CD4-positive, CD25-positive, alpha-beta regulatory T cell (primary cell): ENCODE results near the gene CYTH3. TPM values are rescaled to one million over a fixed set of nuclear protein-coding genes. Genes with fewer than 3 reads are reported as not detected.
"Not testable (repeated sequence)": the region's sequence is repeated elsewhere in the genome, so short reads cannot be mapped to it uniquely, and the experiment has no call there.

Source experiments
- ATAC-seq, 2 donors: fragments of 150-1000 bp; cut with Tn5 transposase; one replicate each; pipeline ENCODE4 v1.10.0; 2021; ENCODE audit warnings: low read depth in 2 of 2, moderate number of reproducible peaks in 2 of 2, moderate library complexity in 1 of 2
- DNase-seq, 3 donors: peaks; one replicate each; pipeline versions ENCODE4 v3.0.0 to v3.0.0-alpha.2; 2012 to 2022; ENCODE audit warnings: mixed read lengths in 1 of 3
- H3K27ac ChIP-seq: one replicate; pipeline ENCODE4 v1.7.0; 2013; ENCODE audit warnings: mild to moderate bottlenecking, low read length; ENCODE audit not compliant: insufficient read depth, poor library complexity, severe bottlenecking
- H3K27me3 ChIP-seq: one replicate; pipeline ENCODE4 v1.7.0; 2013; ENCODE audit warnings: low read length; ENCODE audit not compliant: control insufficient read depth, insufficient read depth
- H3K36me3 ChIP-seq: one replicate; pipeline ENCODE4 v1.7.0; 2013; ENCODE audit warnings: mild to moderate bottlenecking, low read length, moderate library complexity; ENCODE audit not compliant: control insufficient read depth, insufficient read depth
- H3K4me1 ChIP-seq: 2 replicates; pipeline ENCODE4 v1.7.0; 2013; ENCODE audit warnings: mild to moderate bottlenecking, low read length; ENCODE audit not compliant: insufficient read depth, control insufficient read depth, poor library complexity, severe bottlenecking
- H3K4me3 ChIP-seq: one replicate; pipeline ENCODE4 v1.7.0; 2013; ENCODE audit warnings: low read depth, mild to moderate bottlenecking, low read length, moderate library complexity
- H3K9me3 ChIP-seq, 2 experiments: 1 replicate in 1 of 2; 2 replicates in 1 of 2; pipeline ENCODE4 v1.7.0; 2013; ENCODE audit warnings: low read length in 2 of 2, mild to moderate bottlenecking in 1 of 2, moderate library complexity in 1 of 2; ENCODE audit not compliant: control insufficient read depth in 2 of 2
- H3K27ac Mint-ChIP-seq, 3 donors: one replicate each; pipeline ENCODE4 v1.8.0; 2020 to 2022; ENCODE audit warnings: mild to moderate bottlenecking in 3 of 3, mixed read lengths in 3 of 3, moderate library complexity in 2 of 3
- H3K27me3 Mint-ChIP-seq: one replicate; pipeline ENCODE4 v1.8.0; 2022; ENCODE audit warnings: mild to moderate bottlenecking, mixed read lengths
- H3K36me3 Mint-ChIP-seq: one replicate; pipeline ENCODE4 v1.8.0; 2020; ENCODE audit warnings: mixed read lengths
- H3K4me1 Mint-ChIP-seq, 4 donors: one replicate each; pipeline ENCODE4 v1.8.0; 2020 to 2022; ENCODE audit warnings: mixed read lengths in 4 of 4, mild to moderate bottlenecking in 1 of 4
- H3K4me3 Mint-ChIP-seq, 4 donors: one replicate each; pipeline ENCODE4 v1.8.0; 2020 to 2022; ENCODE audit warnings: mild to moderate bottlenecking in 4 of 4, mixed read lengths in 4 of 4, moderate library complexity in 3 of 4
- H3K9me3 Mint-ChIP-seq, 7 donors: one replicate each; pipeline ENCODE4 v1.8.0; 2020 to 2022; ENCODE audit warnings: mixed read lengths in 7 of 7, mild to moderate bottlenecking in 3 of 7, moderate library complexity in 2 of 7
- polyA plus RNA-seq, 4 donors: library from polyadenylated mRNA; unstranded; fragments of 300-500 nt; fragmentation: Illumina TruSeq; gene quantifications; one replicate each; pipeline ENCODE4 v1.2.3, GENCODE V29; 2021
- total RNA-seq: library from RNA; stranded (reverse); gene quantifications from one replicate; pipeline ENCODE4 v1.2.3, GENCODE V29; 2022

The CYTH3 gene
- total and polyA plus RNA-seq, 5 donors from 2014 or later: 1.4 to 14.3 (median 3.8) TPM

DNA sequence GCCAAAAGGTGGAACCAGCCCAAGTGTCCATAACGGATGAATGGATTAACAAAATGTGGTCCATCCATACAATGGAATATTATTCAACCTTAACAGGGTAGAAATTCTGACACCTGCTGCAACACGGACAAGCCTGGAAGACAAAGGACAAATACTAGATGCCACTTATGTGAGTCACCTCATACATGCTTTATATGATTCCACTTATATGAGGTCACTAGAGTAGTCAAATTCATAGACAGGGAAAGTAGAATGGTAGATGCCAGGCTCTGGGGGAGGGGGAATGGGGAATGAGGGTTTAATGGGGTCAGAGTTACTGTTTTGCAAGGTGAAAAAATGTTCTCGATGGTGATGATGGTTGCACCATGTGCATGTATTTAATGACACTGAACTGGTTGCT, 34.0 kb upstream of the CYTH3 start:
- no peak overlapping the region for H3K27ac ChIP-seq
- H3K36me3 ChIP-seq: no peaks in the 10 kb centered on the region
- ATAC-seq (no peak), DNase-seq (no peak)
- Mint-ChIP-seq H3K4me1 (peaks cover 0 to 2% (median 0%) of the 10 kb centered on the region in 4 donors), H3K27ac (no peak overlapping the region), H3K4me3 (no peak overlapping the region), H3K9me3 (no peaks in the 10 kb centered on the region), H3K27me3 (peaks cover 12% of the 10 kb centered on the region), H3K36me3 (no peaks in the 10 kb centered on the region)
- no peaks in the 10 kb centered on the region for H3K27me3 ChIP-seq
- peaks cover 0 to 2% of the 10 kb centered on the region in 2 experiments for H3K9me3 ChIP-seq
- H3K4me3 ChIP-seq: no peak overlapping the region
- no peaks in the 10 kb centered on the region for H3K4me1 ChIP-seq

DNA sequence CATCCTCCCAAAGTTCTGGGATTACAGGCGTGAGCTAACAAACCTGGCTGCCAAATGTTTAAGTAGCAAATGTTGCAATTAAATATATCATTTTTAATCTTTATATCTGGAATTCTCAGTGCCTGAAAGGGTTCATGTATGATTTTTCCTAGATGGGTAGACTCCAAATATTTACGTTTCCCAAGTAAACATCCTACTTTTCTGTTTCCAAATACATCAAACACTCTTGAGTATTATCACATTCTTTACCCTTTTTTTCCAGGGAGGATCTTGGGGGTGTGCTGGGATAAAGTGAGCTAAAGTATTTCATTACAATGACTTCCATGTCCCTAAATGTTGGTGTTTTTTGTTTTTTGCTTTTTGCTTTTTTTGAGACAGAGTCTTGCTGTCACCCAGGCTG, 32.9 kb upstream of the CYTH3 start:
- DNase-seq (no peak), ATAC-seq (no peak)
- Histone ChIP-seq H3K27ac (no peak overlapping the region), H3K36me3 (no peaks in the 10 kb centered on the region), H3K27me3 (no peaks in the 10 kb centered on the region), H3K9me3 (no peaks in the 10 kb centered on the region), H3K4me1 (no peaks in the 10 kb centered on the region), H3K4me3 (no peak overlapping the region)
- peaks cover 12% of the 10 kb centered on the region for H3K27me3 Mint-ChIP-seq
- no peak overlapping the region for H3K4me3 Mint-ChIP-seq
- H3K36me3 Mint-ChIP-seq: no peaks in the 10 kb centered on the region
- no peak overlapping the region for H3K27ac Mint-ChIP-seq
- no peaks in the 10 kb centered on the region for H3K9me3 Mint-ChIP-seq
- H3K4me1 Mint-ChIP-seq: peaks cover 0 to 2% (median 0%) of the 10 kb centered on the region in 4 donors

DNA sequence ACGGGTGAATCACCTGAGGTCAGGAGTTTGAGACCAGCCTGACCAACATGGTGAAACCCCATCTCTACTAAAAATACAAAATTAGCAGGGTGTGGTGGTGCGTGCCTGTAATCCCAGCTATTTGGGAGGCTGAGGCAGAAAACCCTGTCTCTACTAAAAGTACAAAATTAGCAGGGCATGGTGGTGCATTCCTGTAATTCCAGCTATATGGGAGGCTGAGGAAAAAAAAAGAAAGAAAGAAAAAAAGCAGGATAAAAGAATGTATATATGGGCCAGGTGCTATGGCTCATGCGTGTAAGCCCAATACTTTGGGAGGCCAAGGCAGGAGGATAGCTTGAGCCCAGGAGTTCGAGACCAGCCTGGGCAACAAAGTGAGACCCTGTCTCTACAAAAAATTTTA, 29.0 kb upstream of the CYTH3 start:
- not testable (repeated sequence) for H3K4me1 ChIP-seq, H3K36me3 Mint-ChIP-seq, H3K36me3 ChIP-seq, H3K27me3 ChIP-seq, H3K27ac ChIP-seq, H3K4me1 Mint-ChIP-seq, H3K9me3 Mint-ChIP-seq, H3K4me3 ChIP-seq, H3K27ac Mint-ChIP-seq, H3K9me3 ChIP-seq, H3K4me3 Mint-ChIP-seq, ATAC-seq, DNase-seq
- H3K27me3 Mint-ChIP-seq: peaks cover 15% of the 10 kb centered on the region

DNA sequence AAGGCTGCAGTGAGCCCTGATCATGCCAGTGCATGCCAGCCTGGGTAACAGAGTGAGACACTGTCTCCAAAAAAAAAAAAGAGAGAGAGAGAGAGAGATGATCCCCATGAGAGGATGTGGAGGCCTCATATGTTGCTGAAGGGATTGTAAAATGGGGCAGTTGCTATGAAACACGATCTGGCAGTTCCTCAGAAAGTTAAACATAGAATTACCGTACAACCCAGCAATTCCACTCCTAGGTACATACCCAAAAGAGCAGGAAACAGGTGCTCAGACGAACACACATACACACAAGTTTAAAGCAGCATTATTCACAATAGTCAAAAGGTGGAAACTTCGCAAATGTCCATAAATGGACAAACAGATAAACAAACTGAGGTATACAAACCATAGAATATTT, 27.4 kb upstream of the CYTH3 start:
- Histone ChIP-seq H3K27ac (no peak overlapping the region), H3K4me3 (no peak overlapping the region), H3K4me1 (no peaks in the 10 kb centered on the region), H3K36me3 (no peaks in the 10 kb centered on the region), H3K27me3 (no peaks in the 10 kb centered on the region), H3K9me3 (no peaks in the 10 kb centered on the region)
- Mint-ChIP-seq H3K27ac (no peak overlapping the region), H3K36me3 (no peaks in the 10 kb centered on the region), H3K9me3 (no peaks in the 10 kb centered on the region), H3K4me3 (no peak overlapping the region), H3K27me3 (peaks cover 10% of the 10 kb centered on the region), H3K4me1 (no peaks in the 10 kb centered on the region)
- ATAC-seq (no peak), DNase-seq (no peak)

DNA sequence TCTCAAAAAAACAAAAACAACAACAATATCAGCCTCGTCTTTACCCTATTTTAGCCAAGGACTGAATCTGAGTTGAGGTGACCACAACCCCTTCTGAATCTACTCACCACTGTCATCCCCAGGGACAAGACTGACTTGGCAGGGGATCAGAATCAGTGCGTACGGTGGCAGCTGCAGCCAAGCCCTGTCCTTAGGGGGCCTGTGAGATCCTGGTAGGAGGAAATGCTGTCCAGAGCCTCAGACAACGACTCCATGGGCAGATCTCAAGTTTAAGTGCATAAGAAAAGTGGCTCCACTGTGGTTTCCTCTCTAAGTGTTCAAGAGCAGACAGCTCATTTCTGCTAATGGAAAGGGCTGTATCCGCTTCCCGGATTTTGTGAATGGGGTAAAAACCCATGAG, 22.4 kb upstream of the CYTH3 start:
- Mint-ChIP-seq H3K9me3 (no peaks in the 10 kb centered on the region), H3K27me3 (peaks cover 5% of the 10 kb centered on the region), H3K4me3 (no peak overlapping the region), H3K36me3 (no peaks in the 10 kb centered on the region), H3K4me1 (no peaks in the 10 kb centered on the region), H3K27ac (no peak overlapping the region)
- ATAC-seq (no peak), DNase-seq (no peak)
- Histone ChIP-seq H3K4me3 (no peak overlapping the region), H3K36me3 (no peaks in the 10 kb centered on the region), H3K27ac (no peak overlapping the region), H3K9me3 (no peaks in the 10 kb centered on the region), H3K4me1 (no peaks in the 10 kb centered on the region), H3K27me3 (no peaks in the 10 kb centered on the region)

DNA sequence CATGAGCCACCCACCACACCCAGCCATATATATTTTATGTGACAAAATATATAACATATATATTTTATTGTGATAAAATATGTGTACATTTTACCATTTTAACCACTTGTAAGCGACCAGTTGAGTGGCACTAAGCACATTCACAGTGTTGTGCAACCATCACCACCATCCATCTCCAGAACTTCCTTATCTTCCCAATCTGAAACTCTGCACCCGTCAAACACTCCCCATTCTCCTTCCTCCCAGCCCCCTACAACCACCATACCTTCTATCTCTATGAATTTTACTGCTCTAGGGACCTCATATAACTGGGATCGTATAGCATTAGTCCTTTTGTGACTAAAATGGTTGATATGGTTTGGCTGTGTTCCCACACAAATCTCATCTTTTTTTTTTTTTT, 20.8 kb upstream of the CYTH3 start:
- no peak for DNase-seq
- Histone ChIP-seq H3K27ac (no peak overlapping the region), H3K4me1 (no peaks in the 10 kb centered on the region), H3K9me3 (no peaks in the 10 kb centered on the region), H3K27me3 (no peaks in the 10 kb centered on the region), H3K4me3 (no peak overlapping the region), H3K36me3 (no peaks in the 10 kb centered on the region)
- Mint-ChIP-seq H3K4me1 (no peaks in the 10 kb centered on the region), H3K27ac (no peak overlapping the region), H3K27me3 (peaks cover 5% of the 10 kb centered on the region), H3K9me3 (peaks cover 0 to 2% (median 0%) of the 10 kb centered on the region in 7 donors), H3K36me3 (no peaks in the 10 kb centered on the region), H3K4me3 (no peak overlapping the region)
- no peak for ATAC-seq

DNA sequence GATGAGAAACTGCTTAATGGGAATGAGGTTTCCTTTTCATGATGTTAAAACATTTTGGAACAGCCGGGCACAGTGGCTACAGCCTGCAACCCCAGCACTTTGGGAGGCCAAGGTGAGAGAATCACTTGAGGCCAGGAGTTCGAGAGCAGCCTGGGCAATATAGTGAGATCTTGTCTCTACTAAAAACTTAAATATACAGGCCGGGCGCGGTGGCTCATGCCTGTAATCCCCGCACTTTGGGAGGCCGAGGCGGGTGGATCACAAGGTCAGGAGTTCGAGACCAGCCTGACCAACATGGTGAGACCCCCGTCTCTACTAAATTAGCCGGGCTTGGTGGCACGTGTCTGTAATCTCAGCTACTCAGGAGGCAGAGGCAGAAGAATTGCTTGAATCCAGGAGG, 19.5 kb upstream of the CYTH3 start:
- not testable (repeated sequence) for H3K4me1 Mint-ChIP-seq, H3K9me3 ChIP-seq, H3K27ac Mint-ChIP-seq, H3K27ac ChIP-seq, H3K4me3 ChIP-seq, H3K4me1 ChIP-seq, DNase-seq, ATAC-seq, H3K36me3 ChIP-seq, H3K27me3 Mint-ChIP-seq, H3K27me3 ChIP-seq, H3K4me3 Mint-ChIP-seq, H3K36me3 Mint-ChIP-seq, H3K9me3 Mint-ChIP-seq

DNA sequence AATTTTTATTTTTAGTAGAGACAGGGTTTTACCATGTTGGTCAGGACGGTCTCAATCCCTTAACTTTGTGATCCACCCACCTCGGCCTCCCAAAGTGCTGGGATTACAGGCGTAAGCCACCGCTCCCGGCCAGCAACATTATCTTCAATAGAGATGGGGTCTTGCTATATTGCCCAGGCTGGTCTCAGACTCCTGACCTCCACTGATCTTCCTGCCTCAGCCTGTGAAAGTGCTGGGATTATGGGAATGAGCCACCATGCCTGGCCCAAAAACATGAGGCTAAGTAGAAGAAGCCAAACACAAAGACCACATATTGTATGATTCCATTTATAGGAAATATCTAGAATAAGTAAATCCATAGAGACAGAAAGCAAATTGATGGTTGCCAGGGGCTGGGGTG, 19.1 kb upstream of the CYTH3 start:
- no peaks in the 10 kb centered on the region for H3K36me3 Mint-ChIP-seq
- Histone ChIP-seq H3K9me3 (no peaks in the 10 kb centered on the region), H3K4me3 (no peak overlapping the region), H3K27ac (no peak overlapping the region), H3K4me1 (no peaks in the 10 kb centered on the region), H3K27me3 (no peaks in the 10 kb centered on the region), H3K36me3 (no peaks in the 10 kb centered on the region)
- DNase-seq (no peak), ATAC-seq (no peak)
- H3K9me3 Mint-ChIP-seq: peaks cover 0 to 2% (median 0%) of the 10 kb centered on the region in 7 donors
- no peaks in the 10 kb centered on the region for H3K27me3 Mint-ChIP-seq
- H3K4me3 Mint-ChIP-seq: no peak overlapping the region
- no peak overlapping the region for H3K27ac Mint-ChIP-seq
- no peaks in the 10 kb centered on the region for H3K4me1 Mint-ChIP-seq
